ENCODE results near the gene SLC6A17. TPM values are rescaled to one million over a fixed set of nuclear protein-coding genes. Genes with fewer than 3 reads are reported as not detected.

SLC6A17 gene
- total RNA-seq, 1 donor from 2014 or later: 3.6 TPM

- no peak overlapping the region for H3K4me2 ChIP-seq (ENCODE audit: low read length)
- H3K4me1 ChIP-seq (ENCODE audit: insufficient read depth, low read length): peaks cover 9% of the 10 kb centered on the region
- peaks cover 41% of the 10 kb centered on the region for H3K27me3 ChIP-seq (ENCODE audit: insufficient read depth, low read length)
- H3K9me3 Mint-ChIP-seq (ENCODE audit: unreplicated experiment): peaks cover 2% of the 10 kb centered on the region
- no peak overlapping the region for H3K9ac ChIP-seq (ENCODE audit: low read length)
- H3K36me3 Mint-ChIP-seq (ENCODE audit: low read depth, unreplicated experiment): peaks cover 1% of the 10 kb centered on the region
- no peak for FAIRE-seq
- H3K27ac ChIP-seq (ENCODE audit: low read depth, low read length): no peak overlapping the region
- H3K79me2 ChIP-seq (ENCODE audit: insufficient read depth, low read length): no peaks in the 10 kb centered on the region
- peaks cover 65% of the 10 kb centered on the region for H3K27me3 Mint-ChIP-seq (ENCODE audit: low read depth, unreplicated experiment)
- no peaks in the 10 kb centered on the region for H3K36me3 ChIP-seq (ENCODE audit: insufficient read depth, low read length)
- H3K4me1 Mint-ChIP-seq (ENCODE audit: low read depth, unreplicated experiment): peaks cover 2% of the 10 kb centered on the region
- peak overlapping the region; percentile 22 for H3K4me3 Mint-ChIP-seq (ENCODE audit: unreplicated experiment)
- TF ChIP-seq CTCF (IDR thresholded peaks at IDR 0.05; ENCODE audit: insufficient read depth, low read depth, low read length): no peak
- no peak for TF ChIP-seq EZH2 (IDR thresholded peaks at IDR 0.05; ENCODE audit: insufficient read depth, low read length)
- no peak for DNase-seq (ENCODE audit: low read depth)
- peaks cover 8% of the 10 kb centered on the region for H4K20me1 ChIP-seq (ENCODE audit: insufficient read depth, low read length)
- no peak overlapping the region for H2AFZ ChIP-seq (ENCODE audit: low read depth, low read length)
- no peak overlapping the region for H3K4me3 ChIP-seq (ENCODE audit: insufficient read depth, low read depth, low read length)
- H3K9me3 ChIP-seq (ENCODE audit: insufficient read depth, low read depth, low read length): no peaks in the 10 kb centered on the region
- H3K27ac Mint-ChIP-seq (ENCODE audit: unreplicated experiment): no peak overlapping the region
Observed at GRCh38 chr1:110213143-110213540, 62.8 kb downstream of the SLC6A17 start.

- DNase-seq (ENCODE audit: low read depth) (no peak), FAIRE-seq (no peak)
- no peak overlapping the region for H3K4me2 ChIP-seq (ENCODE audit: low read length)
- no peak overlapping the region for H3K4me3 ChIP-seq (ENCODE audit: insufficient read depth, low read depth, low read length)
- Mint-ChIP-seq H3K9me3 (ENCODE audit: unreplicated experiment) (peaks cover 5% of the 10 kb centered on the region), H3K27me3 (ENCODE audit: low read depth, unreplicated experiment) (peaks cover 61% of the 10 kb centered on the region), H3K4me3 (ENCODE audit: unreplicated experiment) (no peak overlapping the region), H3K36me3 (ENCODE audit: low read depth, unreplicated experiment) (peaks cover 1% of the 10 kb centered on the region), H3K27ac (ENCODE audit: unreplicated experiment) (no peak overlapping the region), H3K4me1 (ENCODE audit: low read depth, unreplicated experiment) (peaks cover 2% of the 10 kb centered on the region)
- H3K27me3 ChIP-seq (ENCODE audit: insufficient read depth, low read length): peaks cover 45% of the 10 kb centered on the region
- no peak overlapping the region for H2AFZ ChIP-seq (ENCODE audit: low read depth, low read length)
- H3K79me2 ChIP-seq (ENCODE audit: insufficient read depth, low read length): no peaks in the 10 kb centered on the region
- H3K4me1 ChIP-seq (ENCODE audit: insufficient read depth, low read length): peaks cover 9% of the 10 kb centered on the region
- H3K9ac ChIP-seq (ENCODE audit: low read length): no peak overlapping the region
- peaks cover 13% of the 10 kb centered on the region for H4K20me1 ChIP-seq (ENCODE audit: insufficient read depth, low read length)
- no peak overlapping the region for H3K27ac ChIP-seq (ENCODE audit: low read depth, low read length)
- H3K9me3 ChIP-seq (ENCODE audit: insufficient read depth, low read depth, low read length): no peaks in the 10 kb centered on the region
- TF ChIP-seq CTCF (IDR thresholded peaks at IDR 0.05; ENCODE audit: insufficient read depth, low read depth, low read length): no peak
- no peak for TF ChIP-seq EZH2 (IDR thresholded peaks at IDR 0.05; ENCODE audit: insufficient read depth, low read length)
- no peaks in the 10 kb centered on the region for H3K36me3 ChIP-seq (ENCODE audit: insufficient read depth, low read length)
Observed at GRCh38 chr1:110214454-110215404, 64.4 kb downstream of the SLC6A17 start.

Data from astrocyte (in vitro differentiated cells and primary cell).